H1 (cell line): Measurements from ENCODE around the gene NID1. TPM values are rescaled to one million over a fixed set of nuclear protein-coding genes. Genes with fewer than 3 reads are reported as not detected.

Experiments
- CTCF ChIA-PET: fragments of 300-600 bp; sonication (Branson Sonifier 250); formaldehyde crosslinking; loops from one replicate; lab custom pipeline; 2021; ENCODE audit not compliant: partially characterized antibody; lab: Charles Lee
- POLR2A ChIA-PET: fragments of 300-600 bp; sonication (Branson Sonifier 250); formaldehyde crosslinking; loops from one replicate; lab custom pipeline; 2021; ENCODE audit warnings: inconsistent platforms; ENCODE audit not compliant: partially characterized antibody; lab: Charles Lee
- DNase-seq, 2 experiments: peaks; one replicate each; pipeline versions ENCODE4 v3.0.0 to v3.0.0-alpha.2; 2010 to 2022; ENCODE audit warnings: low spot score in 2 of 2, low read depth in 1 of 2, mixed read lengths in 1 of 2
- FAIRE-seq: peaks from 2 replicates; lab custom pipeline; 2011; peaks lifted over from hg19 to GRCh38; lab: Jason Lieb, UNC
- H2AFZ ChIP-seq: 2 replicates; pipeline ENCODE4 v1.8.1; 2012; ENCODE audit warnings: low read length, inconsistent platforms
- H2AK5ac ChIP-seq: 2 replicates; pipeline ENCODE4 v1.6.1; 2013; ENCODE audit warnings: low read depth, low read length
- H2BK120ac ChIP-seq: replicated peaks from 2 replicates; pipeline ENCODE3; 2013; ENCODE audit warnings: low read depth, low read length, inconsistent platforms
- H2BK12ac ChIP-seq: 2 replicates; pipeline ENCODE4 v1.6.1; 2013; ENCODE audit warnings: low read depth, low read length
- H2BK15ac ChIP-seq: 2 replicates; pipeline ENCODE4 v1.6.1; 2013; ENCODE audit warnings: low read length
- H2BK20ac ChIP-seq: 2 replicates; pipeline ENCODE4 v1.6.1; 2013; ENCODE audit warnings: low read length
- H2BK5ac ChIP-seq: 2 replicates; pipeline ENCODE4 v1.6.1; 2013; ENCODE audit warnings: low read depth, low read length
- H3K14ac ChIP-seq: 2 replicates; pipeline ENCODE4 v1.6.1; 2013; ENCODE audit warnings: inconsistent platforms; ENCODE audit not compliant: insufficient read length
- H3K18ac ChIP-seq: 2 replicates; pipeline ENCODE4 v1.6.1; 2013; ENCODE audit warnings: low read length; ENCODE audit errors: extremely low read depth
- H3K23ac ChIP-seq: 2 replicates; pipeline ENCODE4 v1.6.1; 2013; ENCODE audit warnings: inconsistent platforms; ENCODE audit not compliant: insufficient read length
- H3K23me2 ChIP-seq: 2 replicates; pipeline ENCODE4 v1.6.1; 2013; ENCODE audit warnings: low read depth, low read length
- H3K27ac ChIP-seq: 2 replicates; pipeline ENCODE4 v1.6.1; 2011; ENCODE audit warnings: low read depth, low read length, inconsistent platforms
- H3K27me3 ChIP-seq, 4 experiments: replicated peaks in 1 of 4; 1 replicate in 1 of 4; 2 replicates in 3 of 4; pipeline versions ENCODE4 v1.6.1 to v1.8.1; 2011 to 2013; ENCODE audit warnings: low read length in 3 of 4, mild to moderate bottlenecking in 3 of 4, inconsistent platforms in 2 of 4, mixed read lengths in 2 of 4, moderate library complexity in 1 of 4; ENCODE audit not compliant: control insufficient read depth in 3 of 4, insufficient read depth in 3 of 4; ENCODE audit errors: extremely low read depth in 1 of 4
- H3K36me3 ChIP-seq, 4 experiments: 2 replicates each; pipeline versions ENCODE4 v1.6.1 to v1.8.1; 2011 to 2013; ENCODE audit warnings: mild to moderate bottlenecking in 4 of 4, low read length in 3 of 4, moderate library complexity in 2 of 4, control low read depth in 1 of 4, inconsistent platforms in 1 of 4; ENCODE audit not compliant: insufficient read depth in 4 of 4, control insufficient read depth in 2 of 4
- H3K4ac ChIP-seq: replicated peaks from 2 replicates; pipeline ENCODE3; 2013; ENCODE audit warnings: low read length, low read depth, mixed read lengths, inconsistent platforms; ENCODE audit not compliant: insufficient read length
- H3K4me1 ChIP-seq, 4 experiments: replicated peaks in 1 of 4; 1 replicate in 1 of 4; 2 replicates in 3 of 4; pipeline versions ENCODE4 v1.6.1 to v1.8.1; 2011 to 2013; ENCODE audit warnings: low read length in 3 of 4, inconsistent platforms in 2 of 4, mixed read lengths in 1 of 4; ENCODE audit not compliant: insufficient read depth in 4 of 4, control insufficient read depth in 3 of 4
- H3K4me2 ChIP-seq, 2 experiments: 2 replicates each; pipeline versions ENCODE4 v1.6.1 to v1.8.1; 2011 to 2013; ENCODE audit warnings: low read depth in 2 of 2, low read length in 2 of 2, control low read depth in 1 of 2, inconsistent platforms in 1 of 2, mild to moderate bottlenecking in 1 of 2; ENCODE audit not compliant: insufficient read depth in 1 of 2
- H3K4me3 ChIP-seq, 4 experiments: fragments of 200-600, 300-600 bp in 1 of 4; sonication (generic), shearing (Covaris generic), sonication (Bioruptor Twin) in 1 of 4; 2 replicates each; pipeline versions ENCODE4 v1.5.1 to v1.8.1; 2011 to 2016; ENCODE audit warnings: low read length in 4 of 4, low read depth in 3 of 4, control low read depth in 2 of 4, inconsistent platforms in 2 of 4, mild to moderate bottlenecking in 2 of 4, mixed read lengths in 1 of 4, moderate library complexity in 1 of 4; ENCODE audit not compliant: insufficient read depth in 2 of 4; ENCODE audit errors: extremely low read depth in 1 of 4
- H3K56ac ChIP-seq: replicated peaks from 2 replicates; pipeline ENCODE3; 2013; ENCODE audit warnings: low read depth, mild to moderate bottlenecking, mixed read lengths, low read length, inconsistent platforms; ENCODE audit not compliant: insufficient read length
- H3K79me1 ChIP-seq: 2 replicates; pipeline ENCODE4 v1.6.1; 2013; ENCODE audit warnings: low read depth, low read length, control low read depth
- H3K79me2 ChIP-seq, 2 experiments: 2 replicates each; pipeline versions ENCODE4 v1.6.1 to v1.8.1; 2012 to 2013; ENCODE audit warnings: low read length in 2 of 2, mild to moderate bottlenecking in 2 of 2, inconsistent platforms in 1 of 2; ENCODE audit not compliant: insufficient read depth in 2 of 2, control insufficient read depth in 1 of 2
- H3K9ac ChIP-seq, 4 experiments: replicated peaks in 1 of 4; 1 replicate in 1 of 4; 2 replicates in 3 of 4; pipeline versions ENCODE4 v1.6.1 to v1.8.1; 2011 to 2013; ENCODE audit warnings: low read depth in 3 of 4, low read length in 3 of 4, control low read depth in 2 of 4, mild to moderate bottlenecking in 2 of 4, moderate library complexity in 2 of 4, inconsistent platforms in 1 of 4; ENCODE audit errors: extremely low read depth in 1 of 4
- H3K9me3 ChIP-seq, 2 experiments: 2 replicates each; pipeline versions ENCODE4 v1.6.1 to v1.8.1; 2012 to 2013; ENCODE audit warnings: mild to moderate bottlenecking in 2 of 2, moderate library complexity in 2 of 2, control low read depth in 1 of 2, inconsistent platforms in 1 of 2, low read depth in 1 of 2, low read length in 1 of 2, mixed read lengths in 1 of 2; ENCODE audit not compliant: insufficient read depth in 2 of 2
- H4K20me1 ChIP-seq, 2 experiments: replicated peaks in 1 of 2; 2 replicates each; pipeline versions ENCODE3 to v1.8.1; 2011 to 2013; ENCODE audit warnings: inconsistent platforms in 2 of 2, low read length in 2 of 2, mild to moderate bottlenecking in 1 of 2; ENCODE audit not compliant: insufficient read depth in 2 of 2, control insufficient read depth in 1 of 2
- H4K5ac ChIP-seq: 2 replicates; pipeline ENCODE4 v1.6.1; 2013; ENCODE audit warnings: low read length, low read depth, mixed read lengths, inconsistent platforms; ENCODE audit not compliant: insufficient read length
- H4K8ac ChIP-seq: 2 replicates; pipeline ENCODE4 v1.8.0; 2013; ENCODE audit warnings: mild to moderate bottlenecking, moderate library complexity, low read length, inconsistent platforms; ENCODE audit not compliant: insufficient read depth; ENCODE audit errors: extremely low read depth
- H4K91ac ChIP-seq: replicated peaks from 2 replicates; pipeline ENCODE3; 2013; ENCODE audit warnings: low read length, mixed read lengths, inconsistent platforms; ENCODE audit not compliant: insufficient read length
- BCL11A ChIP-seq, 2 experiments: IDR thresholded peaks; one replicate each; pipeline ENCODE4 v1.6.1; 2011; ENCODE audit warnings: low read depth in 2 of 2, low read length in 2 of 2, mild to moderate bottlenecking in 2 of 2
- RAD21 ChIP-seq, 2 experiments: IDR thresholded peaks in 1 of 2; conservative IDR thresholded peaks in 1 of 2; 2 replicates each; pipeline ENCODE4 v1.6.1; 2011; ENCODE audit warnings: low read depth in 2 of 2, low read length in 2 of 2, improper control_type of control experiment in 1 of 2, inconsistent platforms in 1 of 2, mild to moderate bottlenecking in 1 of 2, moderate library complexity in 1 of 2
- TAF7 ChIP-seq: optimal IDR thresholded peaks from 2 replicates; pipeline ENCODE3; 2011; ENCODE audit warnings: low read depth, mild to moderate bottlenecking, inconsistent platforms, low read length, moderate library complexity, borderline replicate concordance
- WGBS, 2 experiments: shearing (Covaris generic) in 1 of 2; methylation state at CpG; one replicate each; pipeline versions ENCODE4 v1.1.6 to v1.1.7; 2013 to 2015; ENCODE audit warnings: low lambda C conversion rate in 2 of 2, mixed read lengths in 2 of 2, inconsistent platforms in 1 of 2, low coverage in 1 of 2, missing lambda C conversion rate in 1 of 2; ENCODE audit not compliant: insufficient replicate concordance in 2 of 2, insufficient coverage in 1 of 2, insufficient read length in 1 of 2; ENCODE audit errors: extremely low coverage in 1 of 2, missing lambda C conversion rate in 1 of 2; 5-methylcytosine and 5-hydroxymethylcytosine counted together
- polyA plus RNA-seq, 7 experiments: library from polyadenylated mRNA; depleted of rRNA in 3 of 7; stranded (reverse) in 5 of 7; unstranded in 2 of 7; fragments of >200 nt in 5 of 7; fragments of 200-250 nt in 2 of 7; gene quantifications; 1 replicate in 5 of 7; 2 replicates in 1 of 7; 4 replicates in 1 of 7; pipeline versions ENCODE4 v1.2.1 to v1.2.3, GENCODE V29; 2011 to 2013; ENCODE audit warnings: missing spikeins in 2 of 7, mixed read lengths in 2 of 7
- total RNA-seq: library from RNA; stranded (reverse); fragmentation: NEBNext Ultra II Directional; extraction: Animal tissue kit (Norgen Biotek cat#: 25700); gene quantifications from 2 replicates; pipeline ENCODE4 v1.2.1, GENCODE V29; 2021
- TF ChIP-seq, protein P1 (sequence below), 3 experiments: IDR thresholded peaks; 1 replicate in 2 of 3; 2 replicates in 1 of 3; pipeline versions ENCODE4 v1.5.1 to v1.6.1; 2011; ENCODE audit warnings: low read length in 3 of 3, mild to moderate bottlenecking in 3 of 3, inconsistent platforms in 2 of 3, low read depth in 1 of 3, moderate library complexity in 1 of 3; ENCODE audit not compliant: insufficient read depth in 1 of 3; ENCODE audit errors: control extremely low read depth in 1 of 3

NID1 gene
- total and polyA plus RNA-seq, 2 of the 8 experiments (the other 6 are each of a cell fraction or from before 2014, with no cell fraction given): 20.9 to 25.4 TPM

DNA sequence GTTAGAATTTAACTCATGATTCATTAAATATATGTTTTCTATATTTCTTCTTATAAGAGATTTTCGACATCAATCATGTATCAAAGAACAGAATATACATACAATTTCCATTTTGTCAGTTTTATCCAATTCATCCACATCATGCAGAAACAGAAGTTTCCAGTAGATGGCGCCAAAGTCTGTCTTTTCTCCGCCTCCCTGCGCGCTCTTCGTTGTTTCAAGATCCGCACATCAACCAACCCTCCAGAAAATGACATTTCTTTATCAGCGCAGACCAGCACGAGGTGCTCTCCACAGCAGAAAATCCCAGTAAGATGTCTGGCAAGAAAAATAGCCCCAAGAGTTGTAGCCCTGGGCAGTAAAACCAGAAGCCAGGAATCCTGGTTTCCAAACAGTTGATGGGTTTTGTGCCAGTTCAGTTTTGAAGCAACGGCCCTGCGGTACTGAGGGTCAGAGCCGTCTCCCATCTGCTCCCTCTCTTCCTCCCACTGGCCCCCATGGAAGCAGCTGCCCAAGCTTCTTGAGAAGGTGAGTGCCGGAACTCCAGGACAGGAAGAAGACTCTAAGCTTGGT lies 38.8 kb upstream of the NID1 start:
- Histone ChIP-seq H2BK120ac (no peak overlapping the region), H4K5ac (no peak overlapping the region), H3K9ac (no peak overlapping the region), H4K8ac (no peak overlapping the region), H2BK12ac (no peak overlapping the region), H3K14ac (no peak overlapping the region), H3K23me2 (peaks cover 9% of the 10 kb centered on the region; the same call in 1 of the 2 replicates), H2BK5ac (no peak overlapping the region), H3K4me3 (peak overlapping the region in 1 of 4 experiments; percentile 41; a peak in 1 of 8 replicates), H4K91ac (no peak overlapping the region), H3K79me2 (no peaks in the 10 kb centered on the region), H2BK20ac (no peak overlapping the region), H3K36me3 (no peaks in the 10 kb centered on the region), H3K79me1 (no peaks in the 10 kb centered on the region), H3K9me3 (no peaks in the 10 kb centered on the region), H3K4me1 (peaks cover 2 to 9% (median 3%) of the 10 kb centered on the region in 4 experiments; a peak in 6 of 7 replicates), H2AFZ (peak overlapping the region; percentile 24; the same call in 1 of the 2 replicates), H3K27me3 (no peaks in the 10 kb centered on the region), H3K4me2 (no peak overlapping the region; a peak in 1 of 4 replicates), H2AK5ac (no peak overlapping the region), H3K4ac (no peak overlapping the region), H2BK15ac (no peak overlapping the region), H3K56ac (no peak overlapping the region), H3K23ac (no peak overlapping the region), H4K20me1 (peaks cover 0 to 9% of the 10 kb centered on the region in 2 experiments), H3K27ac (no peak overlapping the region), H3K18ac (no peak overlapping the region)
- CTCF ChIA-PET: interaction anchor here (0.6 to 3.7 kb wide), 31 partner anchors 9 to 462 kb away, joined by 3 to 21 read pairs (median 4); partner anchors contain the start of gene ERO1B
- POLR2A ChIA-PET: interaction anchor here (1.6 kb wide), 1 partner anchor 436 kb away, joined by 4 read pairs; no protein-coding TSS in a partner anchor
- FAIRE-seq (no peak), DNase-seq (peak in 1 of 2 experiments; percentile 68)
- 25% methylated on average over 12 of the region's 13 CpGs; no CpG with 5 or more reads in 1 of the 2 experiments for WGBS, 2 experiments
- no peak for TF ChIP-seq BCL11A (IDR thresholded peaks at IDR 0.05; ENCODE audit: low read depth in 2 of 2, low read length in 2 of 2)
- no peak for TF ChIP-seq TAF7
- TF ChIP-seq RAD21 (IDR thresholded peaks at IDR 0.05 in 1 of 2, conservative IDR thresholded peaks at IDR 0.05 in 1 of 2; ENCODE audit: low read depth in 2 of 2, low read length in 2 of 2): peak; percentile 94 to 95
- TF ChIP-seq, protein P1, sequence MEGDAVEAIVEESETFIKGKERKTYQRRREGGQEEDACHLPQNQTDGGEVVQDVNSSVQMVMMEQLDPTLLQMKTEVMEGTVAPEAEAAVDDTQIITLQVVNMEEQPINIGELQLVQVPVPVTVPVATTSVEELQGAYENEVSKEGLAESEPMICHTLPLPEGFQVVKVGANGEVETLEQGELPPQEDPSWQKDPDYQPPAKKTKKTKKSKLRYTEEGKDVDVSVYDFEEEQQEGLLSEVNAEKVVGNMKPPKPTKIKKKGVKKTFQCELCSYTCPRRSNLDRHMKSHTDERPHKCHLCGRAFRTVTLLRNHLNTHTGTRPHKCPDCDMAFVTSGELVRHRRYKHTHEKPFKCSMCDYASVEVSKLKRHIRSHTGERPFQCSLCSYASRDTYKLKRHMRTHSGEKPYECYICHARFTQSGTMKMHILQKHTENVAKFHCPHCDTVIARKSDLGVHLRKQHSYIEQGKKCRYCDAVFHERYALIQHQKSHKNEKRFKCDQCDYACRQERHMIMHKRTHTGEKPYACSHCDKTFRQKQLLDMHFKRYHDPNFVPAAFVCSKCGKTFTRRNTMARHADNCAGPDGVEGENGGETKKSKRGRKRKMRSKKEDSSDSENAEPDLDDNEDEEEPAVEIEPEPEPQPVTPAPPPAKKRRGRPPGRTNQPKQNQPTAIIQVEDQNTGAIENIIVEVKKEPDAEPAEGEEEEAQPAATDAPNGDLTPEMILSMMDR (IDR thresholded peaks at IDR 0.05; ENCODE audit: control extremely low read depth in 1 of 3, insufficient read depth in 1 of 3, low read depth in 1 of 3, low read length in 3 of 3): peak; percentile 37 to 76 (median 76)
